ENCODE measurements around the gene CPNE8. TPM values are rescaled to one million over a fixed set of nuclear protein-coding genes. Genes with fewer than 3 reads are reported as not detected.

Gene CPNE8
- polyA plus RNA-seq, 1 donor (not counting 4 experiments of a cell fraction or from before 2014, with no cell fraction given): 25.7 TPM

- no peaks in the 10 kb centered on the region for H3K27me3 ChIP-seq (ENCODE audit: control insufficient read depth, extremely low read depth, insufficient read depth, low read length)
- no peak overlapping the region for H3K27ac ChIP-seq (ENCODE audit: control insufficient read depth, insufficient read depth, low read length)
- no peaks in the 10 kb centered on the region for H3K36me3 ChIP-seq (ENCODE audit: control insufficient read depth in 2 of 2, extremely low read depth in 1 of 2, insufficient read depth in 2 of 2, low read length in 2 of 2)
- H4K20me1 ChIP-seq (ENCODE audit: control insufficient read depth, extremely low read depth, insufficient read depth, low read length): no peaks in the 10 kb centered on the region
- H3K4me1 ChIP-seq (ENCODE audit: control insufficient read depth, extremely low read depth, insufficient read depth, low read length): no peaks in the 10 kb centered on the region
- H3K4me3 ChIP-seq (ENCODE audit: control insufficient read depth in 2 of 3, extremely low read depth in 1 of 3, insufficient read depth in 2 of 3, low read depth in 1 of 3, low read length in 3 of 3): no peak overlapping the region
- peak; percentile 20 for FAIRE-seq
- no peaks in the 10 kb centered on the region for H3K9me1 ChIP-seq (ENCODE audit: control insufficient read depth, extremely low read depth, insufficient read depth, low read length)
- H2AFZ ChIP-seq (ENCODE audit: control insufficient read depth, low read length): no peak overlapping the region
- H3K4me2 ChIP-seq (ENCODE audit: control insufficient read depth, extremely low read depth, insufficient read depth, low read depth, low read length): no peak overlapping the region
- no peaks in the 10 kb centered on the region for H3K79me2 ChIP-seq (ENCODE audit: control insufficient read depth, insufficient read depth, low read length)
- TF ChIP-seq CTCF (optimal IDR thresholded peaks at IDR 0.05 in 1 of 3, IDR thresholded peaks at IDR 0.05 in 1 of 3, conservative IDR thresholded peaks at IDR 0.05 in 1 of 3; ENCODE audit: extremely low read depth in 1 of 3, insufficient read depth in 2 of 3, low read length in 3 of 3) (peak; percentile 53 to 70 (median 61)), EZH2 (IDR thresholded peaks at IDR 0.05; ENCODE audit: low read length) (no peak)
- dilution Hi-C loops (cut with MboI; ENCODE audit: extremely low pct_ligation_motif_present, low sequenced_read_pairs): no loop called here
- no peaks in the 10 kb centered on the region for H3K9me3 ChIP-seq (ENCODE audit: control insufficient read depth, low read depth, low read length)
- DNase-seq (ENCODE audit: low read depth, low spot score): no peak
- H3K9ac ChIP-seq (ENCODE audit: control insufficient read depth, extremely low read depth, insufficient read depth, low read length): no peak overlapping the region
Measured at GRCh38 chr12:38664661-38665269, 240.6 kb downstream of the CPNE8 start.

- Histone ChIP-seq H3K4me3 (ENCODE audit: control insufficient read depth in 2 of 3, extremely low read depth in 1 of 3, insufficient read depth in 2 of 3, low read depth in 1 of 3, low read length in 3 of 3) (no peak overlapping the region), H2AFZ (ENCODE audit: control insufficient read depth, low read length) (no peak overlapping the region), H3K27ac (ENCODE audit: control insufficient read depth, insufficient read depth, low read length) (no peak overlapping the region), H3K27me3 (ENCODE audit: control insufficient read depth, extremely low read depth, insufficient read depth, low read length) (no peaks in the 10 kb centered on the region), H3K36me3 (ENCODE audit: control insufficient read depth in 2 of 2, extremely low read depth in 1 of 2, insufficient read depth in 2 of 2, low read length in 2 of 2) (no peaks in the 10 kb centered on the region), H4K20me1 (ENCODE audit: control insufficient read depth, extremely low read depth, insufficient read depth, low read length) (no peaks in the 10 kb centered on the region), H3K79me2 (ENCODE audit: control insufficient read depth, insufficient read depth, low read length) (no peaks in the 10 kb centered on the region), H3K4me1 (ENCODE audit: control insufficient read depth, extremely low read depth, insufficient read depth, low read length) (no peaks in the 10 kb centered on the region), H3K4me2 (ENCODE audit: control insufficient read depth, extremely low read depth, insufficient read depth, low read depth, low read length) (no peak overlapping the region), H3K9me3 (ENCODE audit: control insufficient read depth, low read depth, low read length) (no peaks in the 10 kb centered on the region), H3K9me1 (ENCODE audit: control insufficient read depth, extremely low read depth, insufficient read depth, low read length) (no peaks in the 10 kb centered on the region), H3K9ac (ENCODE audit: control insufficient read depth, extremely low read depth, insufficient read depth, low read length) (no peak overlapping the region)
- dilution Hi-C loops (cut with MboI; ENCODE audit: extremely low pct_ligation_motif_present, low sequenced_read_pairs): no loop called here
- DNase-seq (ENCODE audit: low read depth, low spot score) (no peak), FAIRE-seq (no peak)
- TF ChIP-seq EZH2 (IDR thresholded peaks at IDR 0.05; ENCODE audit: low read length) (no peak), CTCF (optimal IDR thresholded peaks at IDR 0.05 in 1 of 3, IDR thresholded peaks at IDR 0.05 in 1 of 3, conservative IDR thresholded peaks at IDR 0.05 in 1 of 3; ENCODE audit: extremely low read depth in 1 of 3, insufficient read depth in 2 of 3, low read length in 3 of 3) (no peak)
Measured at GRCh38 chr12:38662829-38663228, 242.6 kb downstream of the CPNE8 start.
